ENCODE measurements around the gene PAQR6.

GRCh38 chr1:156195853-156196252, 52.0 kb downstream of the PAQR6 start:
- TF ChIP-seq CTCF (IDR thresholded peaks at IDR 0.05; ENCODE audit: poor library complexity) (no peak), EZH2 (IDR thresholded peaks at IDR 0.05; ENCODE audit: borderline replicate concordance) (no peak), EZH2phosphoT487 (IDR thresholded peaks at IDR 0.05; ENCODE audit: low read depth, severe bottlenecking, unreplicated experiment) (no peak)
